DMS53 treated with DMSO at 0.1 percent for 48 hours (cell line): ENCODE results near the gene LKAAEAR1.

ENCODE experiments used
- DNase-seq: peaks from one replicate; lab custom pipeline; 2025; ENCODE audit not compliant: unreplicated experiment; lab: John Stamatoyannopoulos, UW

LKAAEAR1 gene

GRCh38 chr20:64068386-64069208, 15.6 kb downstream of the LKAAEAR1 start:
- no peak for DNase-seq

- DNase-seq: no peak
Measured at GRCh38 chr20:64067733-64068307, 16.4 kb downstream of the LKAAEAR1 start.

GRCh38 chr20:64067005-64067632, 17.1 kb downstream of the LKAAEAR1 start:
- no peak for DNase-seq

GRCh38 chr20:64065974-64066343, 18.2 kb downstream of the LKAAEAR1 start:
- DNase-seq: no peak

GRCh38 chr20:64065062-64065973, 18.9 kb downstream of the LKAAEAR1 start:
- no peak for DNase-seq

GRCh38 chr20:64064145-64064698, 20.0 kb downstream of the LKAAEAR1 start:
- DNase-seq: no peak

GRCh38 chr20:64063389-64064144, 20.6 kb downstream of the LKAAEAR1 start:
- DNase-seq: no peak

- peak; percentile 82 for DNase-seq
Measured at GRCh38 chr20:64062596-64063388, 21.4 kb downstream of the LKAAEAR1 start, which contains the start of gene TCEA2. Gene TCEA2, plus strand, starts transcription at chr20:64063198. Its CDS starts 115 bp downstream, at chr20:64063313.

- no peak for DNase-seq
Measured at GRCh38 chr20:64062276-64062595, 22.0 kb downstream of the LKAAEAR1 start.

GRCh38 chr20:64058536-64058935, 25.7 kb downstream of the LKAAEAR1 start:
- DNase-seq: no peak

- DNase-seq: peak; percentile 58
Measured at GRCh38 chr20:64057628-64058498, 26.3 kb downstream of the LKAAEAR1 start.

GRCh38 chr20:64056889-64057627, 27.1 kb downstream of the LKAAEAR1 start:
- DNase-seq: no peak

- no peak for DNase-seq
Measured at GRCh38 chr20:64056639-64056888, 27.6 kb downstream of the LKAAEAR1 start.

GRCh38 chr20:64055893-64056638, 28.1 kb downstream of the LKAAEAR1 start:
- no peak for DNase-seq

GRCh38 chr20:64055396-64055892, 28.8 kb downstream of the LKAAEAR1 start:
- DNase-seq: no peak

- no peak for DNase-seq
Measured at GRCh38 chr20:64053841-64054661, 30.1 kb downstream of the LKAAEAR1 start.
